A549 (cell line): ENCODE data around the gene KIF16B.

ENCODE experiments used
- CTCF ChIP-seq: fragments of >200 bp; sonication (Bioruptor Twin); formaldehyde crosslinking; IDR thresholded peaks from 3 replicates; pipeline ENCODE4 v1.5.1; 2016
- EP300 ChIP-seq, 2 experiments: fragments of >200 bp; sonication (Bioruptor Twin); formaldehyde crosslinking; IDR thresholded peaks; 2 replicates in 1 of 2; 3 replicates in 1 of 2; pipeline ENCODE4 v1.6.1; 2016 to 2017
- GATA3 ChIP-seq: IDR thresholded peaks from 2 replicates; pipeline ENCODE4 v1.6.1; 2012; ENCODE audit warnings: borderline replicate concordance
- HDAC2 ChIP-seq: fragments of 200-600 bp; sonication (generic); IDR thresholded peaks from 2 replicates; pipeline ENCODE4 v1.6.1; 2016
- KDM5A ChIP-seq: fragments of 200-600 bp; sonication (generic); IDR thresholded peaks from 2 replicates; pipeline ENCODE4 v1.6.1; 2016; ENCODE audit warnings: antibody characterized with exemption, mild to moderate bottlenecking
- MYC ChIP-seq: IDR thresholded peaks from 2 replicates; pipeline ENCODE4 v1.6.1; 2012; ENCODE audit warnings: mild to moderate bottlenecking, inconsistent platforms, low read length, improper control_type of control experiment, borderline replicate concordance
- NR3C1 ChIP-seq: fragments of >200 bp; sonication (Bioruptor Twin); formaldehyde crosslinking; IDR thresholded peaks from 3 replicates; pipeline ENCODE4 v1.6.1; 2017
- POLR2A ChIP-seq: IDR thresholded peaks from 2 replicates; pipeline ENCODE4 v1.6.1; 2012; ENCODE audit warnings: mild to moderate bottlenecking, low read length
- RAD21 ChIP-seq, 2 experiments: fragments of >200 bp in 1 of 2; sonication (Bioruptor Twin) in 1 of 2; formaldehyde crosslinking in 1 of 2; IDR thresholded peaks in 1 of 2; conservative IDR thresholded peaks in 1 of 2; 2 replicates in 1 of 2; 3 replicates in 1 of 2; pipeline ENCODE4 v1.6.1; 2012 to 2018; ENCODE audit warnings: inconsistent platforms in 1 of 2
- SMC3 ChIP-seq: fragments of >200 bp; sonication (Bioruptor Twin); formaldehyde crosslinking; IDR thresholded peaks from 3 replicates; pipeline ENCODE4 v1.6.1; 2018; ENCODE audit warnings: inconsistent platforms
- TP53 ChIP-seq: fragments of 250-450 bp; sonication (Bioruptor Pico); IDR thresholded peaks from 2 replicates; pipeline ENCODE4 v1.5.0; 2021; ENCODE audit warnings: mild to moderate bottlenecking, moderate library complexity
- TF ChIP-seq, protein P1 (sequence below): IDR thresholded peaks from 2 replicates; pipeline ENCODE4 v1.6.1; 2012

- TF ChIP-seq POLR2A (no peak), TP53 (CRISPR knock-in tag) (no peak), MYC (no peak), NR3C1 (no peak), RAD21 (conservative IDR thresholded peaks at IDR 0.05 in 1 of 2, IDR thresholded peaks at IDR 0.05 in 1 of 2) (no peak), EP300 (IDR thresholded peaks at IDR 0.05) (no peak), SMC3 (no peak), CTCF (no peak), KDM5A (no peak), GATA3 (no peak), HDAC2 (no peak)
- TF ChIP-seq, protein P1, sequence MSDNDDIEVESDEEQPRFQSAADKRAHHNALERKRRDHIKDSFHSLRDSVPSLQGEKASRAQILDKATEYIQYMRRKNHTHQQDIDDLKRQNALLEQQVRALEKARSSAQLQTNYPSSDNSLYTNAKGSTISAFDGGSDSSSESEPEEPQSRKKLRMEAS: no peak
Measured at GRCh38 chr20:16542477-16542876, 30.8 kb downstream of the KIF16B start.
